Gastrocnemius medialis (tissue), 4 donors: ENCODE data around the gene SIK3.

Source experiments
- POLR2A ChIP-seq, 2 donors: fragments of 450-650 bp; IDR thresholded peaks; one replicate each; pipeline ENCODE4 v1.6.1; 2017; ENCODE audit warnings: antibody characterized with exemption in 2 of 2, mild to moderate bottlenecking in 2 of 2, moderate library complexity in 2 of 2
- TF ChIP-seq, protein P1 (sequence below), 5 experiments: fragments of 450-650 bp in 3 of 5; fragments of 200-600 bp in 2 of 5; sonication (generic) in 2 of 5; IDR thresholded peaks in 4 of 5; conservative IDR thresholded peaks in 1 of 5; 1 replicate in 4 of 5; 2 replicates in 1 of 5; pipeline ENCODE4 v1.5.1; 2016 to 2019; ENCODE audit warnings: antibody characterized with exemption in 5 of 5, mild to moderate bottlenecking in 3 of 5, moderate library complexity in 3 of 5

DNA sequence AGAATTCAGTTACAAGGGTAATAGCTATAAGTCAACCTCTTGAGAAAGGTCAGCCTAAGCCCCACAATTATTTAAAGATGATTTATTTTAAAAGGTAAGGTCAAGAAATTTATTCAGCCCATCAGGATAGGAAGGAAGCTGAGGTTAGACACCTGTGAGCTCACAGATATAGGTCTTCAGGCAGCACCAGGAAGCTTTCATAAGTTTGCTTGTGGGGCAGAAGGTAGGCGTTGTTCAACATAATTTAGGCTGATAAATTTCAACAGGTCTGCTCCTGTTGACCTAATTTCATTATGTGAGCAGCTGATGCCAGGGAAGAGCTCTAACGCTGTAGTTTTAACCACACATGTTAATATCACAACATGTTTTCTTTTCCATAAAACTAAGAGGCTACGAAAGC is 142.7 kb downstream of the SIK3 start:
- no peak for TF ChIP-seq POLR2A (IDR thresholded peaks at IDR 0.05)
- TF ChIP-seq, protein P1, sequence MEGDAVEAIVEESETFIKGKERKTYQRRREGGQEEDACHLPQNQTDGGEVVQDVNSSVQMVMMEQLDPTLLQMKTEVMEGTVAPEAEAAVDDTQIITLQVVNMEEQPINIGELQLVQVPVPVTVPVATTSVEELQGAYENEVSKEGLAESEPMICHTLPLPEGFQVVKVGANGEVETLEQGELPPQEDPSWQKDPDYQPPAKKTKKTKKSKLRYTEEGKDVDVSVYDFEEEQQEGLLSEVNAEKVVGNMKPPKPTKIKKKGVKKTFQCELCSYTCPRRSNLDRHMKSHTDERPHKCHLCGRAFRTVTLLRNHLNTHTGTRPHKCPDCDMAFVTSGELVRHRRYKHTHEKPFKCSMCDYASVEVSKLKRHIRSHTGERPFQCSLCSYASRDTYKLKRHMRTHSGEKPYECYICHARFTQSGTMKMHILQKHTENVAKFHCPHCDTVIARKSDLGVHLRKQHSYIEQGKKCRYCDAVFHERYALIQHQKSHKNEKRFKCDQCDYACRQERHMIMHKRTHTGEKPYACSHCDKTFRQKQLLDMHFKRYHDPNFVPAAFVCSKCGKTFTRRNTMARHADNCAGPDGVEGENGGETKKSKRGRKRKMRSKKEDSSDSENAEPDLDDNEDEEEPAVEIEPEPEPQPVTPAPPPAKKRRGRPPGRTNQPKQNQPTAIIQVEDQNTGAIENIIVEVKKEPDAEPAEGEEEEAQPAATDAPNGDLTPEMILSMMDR (IDR thresholded peaks at IDR 0.05 in 4 of 5, conservative IDR thresholded peaks at IDR 0.05 in 1 of 5) = no peak
